Measurements from ENCODE around the gene TTC39C. TPM values are rescaled to one million over a fixed set of nuclear protein-coding genes. Genes with fewer than 3 reads are reported as not detected.

The TTC39C gene
- total and polyA plus RNA-seq, 2 experiments from 2014 or later, result 23.9 to 41.6 TPM

- Histone ChIP-seq H3K27me3 (no peaks in the 10 kb centered on the region), H3K27ac (no peak overlapping the region), H3K9me3 (ENCODE audit: low read depth) (no peaks in the 10 kb centered on the region), H2AFZ (no peak overlapping the region), H3K36me3 (replicated peaks; ENCODE audit: insufficient read depth, low read depth) (no peaks in the 10 kb centered on the region), H3K9me2 (replicated peaks; ENCODE audit: insufficient read depth) (no peaks in the 10 kb centered on the region), H3K4me3 (no peak overlapping the region), H4K20me1 (ENCODE audit: insufficient read depth, poor library complexity, severe bottlenecking) (no peaks in the 10 kb centered on the region), H3K4me2 (no peak overlapping the region), H3K4me1 (ENCODE audit: insufficient read depth) (no peaks in the 10 kb centered on the region), H3K79me2 (no peaks in the 10 kb centered on the region)
- TF ChIP-seq CTCF (IDR thresholded peaks at IDR 0.05; ENCODE audit: poor library complexity) (no peak), EZH2 (IDR thresholded peaks at IDR 0.05; ENCODE audit: borderline replicate concordance) (no peak), EZH2phosphoT487 (IDR thresholded peaks at IDR 0.05; ENCODE audit: low read depth, severe bottlenecking, unreplicated experiment) (no peak)
- no peak for DNase-seq (ENCODE audit: low spot score)
- WGBS (ENCODE audit: low lambda C conversion rate, missing lambda C conversion rate), result 82% methylated on average over 7 of the region's 7 CpGs
Observed at GRCh38 chr18:24168496-24168895, 153.9 kb downstream of the TTC39C start.

DNA sequence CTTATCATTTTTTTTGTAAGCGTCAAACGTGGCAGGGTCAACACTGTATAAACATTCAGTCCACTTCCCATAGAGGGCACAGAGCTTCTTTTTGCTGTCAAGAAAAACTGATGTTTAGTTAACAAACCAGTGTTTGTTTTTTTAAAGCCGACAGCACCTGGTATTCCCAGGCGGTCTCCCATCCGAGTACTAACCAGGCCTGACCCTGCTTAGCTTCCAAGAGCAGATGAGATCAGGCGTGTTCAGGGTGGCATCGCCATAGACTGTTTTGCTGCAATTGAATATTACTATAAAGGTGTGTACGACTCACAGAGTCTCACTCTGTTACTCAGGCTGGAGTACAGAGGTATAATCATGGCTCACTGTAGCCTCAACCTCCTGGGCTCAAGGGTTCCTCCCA lies 155.8 kb downstream of the TTC39C start:
- no peak for DNase-seq (ENCODE audit: low spot score)
- H3K79me2 ChIP-seq, result no peaks in the 10 kb centered on the region
- H3K36me3 ChIP-seq (replicated peaks; ENCODE audit: insufficient read depth, low read depth), result no peaks in the 10 kb centered on the region
- WGBS (ENCODE audit: low lambda C conversion rate, missing lambda C conversion rate), result 87% methylated on average over 8 of the region's 8 CpGs
- H3K4me3 ChIP-seq, result no peak overlapping the region
- H2AFZ ChIP-seq, result no peak overlapping the region
- no peaks in the 10 kb centered on the region for H3K9me2 ChIP-seq (replicated peaks; ENCODE audit: insufficient read depth)
- H3K4me2 ChIP-seq, result no peak overlapping the region
- no peaks in the 10 kb centered on the region for H3K27me3 ChIP-seq
- no peaks in the 10 kb centered on the region for H4K20me1 ChIP-seq (ENCODE audit: insufficient read depth, poor library complexity, severe bottlenecking)
- H3K4me1 ChIP-seq (ENCODE audit: insufficient read depth), result no peaks in the 10 kb centered on the region
- H3K9me3 ChIP-seq (ENCODE audit: low read depth), result no peaks in the 10 kb centered on the region
- no peak overlapping the region for H3K27ac ChIP-seq
- TF ChIP-seq CTCF (IDR thresholded peaks at IDR 0.05; ENCODE audit: poor library complexity), result no peak
- TF ChIP-seq EZH2 (IDR thresholded peaks at IDR 0.05; ENCODE audit: borderline replicate concordance), result no peak
- no peak for TF ChIP-seq EZH2phosphoT487 (IDR thresholded peaks at IDR 0.05; ENCODE audit: low read depth, severe bottlenecking, unreplicated experiment)

DNA sequence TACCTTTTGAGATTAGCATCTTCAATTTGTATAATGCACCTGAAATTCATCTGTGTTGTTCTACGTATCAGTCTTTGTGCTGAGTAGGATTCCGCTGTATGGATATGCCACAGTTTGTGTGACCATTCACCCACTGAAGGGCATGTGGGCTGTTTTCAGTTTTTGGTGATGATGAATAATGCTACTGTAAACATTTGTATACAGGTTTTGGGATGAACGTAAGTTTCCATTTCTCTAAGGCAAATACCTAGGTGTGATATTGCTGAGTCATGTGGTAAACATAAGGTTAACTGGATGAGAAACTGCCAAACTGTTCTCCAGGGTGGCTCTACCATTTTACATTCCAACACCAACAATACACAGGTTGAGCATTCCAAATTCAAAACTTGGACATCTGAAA lies 159.4 kb downstream of the TTC39C start:
- H3K4me2 ChIP-seq, result no peak overlapping the region
- no peak overlapping the region for H3K27ac ChIP-seq
- no peak overlapping the region for H3K4me3 ChIP-seq
- H3K36me3 ChIP-seq (replicated peaks; ENCODE audit: insufficient read depth, low read depth), result no peaks in the 10 kb centered on the region
- H2AFZ ChIP-seq, result no peak overlapping the region
- H3K79me2 ChIP-seq, result no peaks in the 10 kb centered on the region
- H3K27me3 ChIP-seq, result no peaks in the 10 kb centered on the region
- TF ChIP-seq CTCF (IDR thresholded peaks at IDR 0.05; ENCODE audit: poor library complexity) (no peak), EZH2phosphoT487 (IDR thresholded peaks at IDR 0.05; ENCODE audit: low read depth, severe bottlenecking, unreplicated experiment) (no peak), EZH2 (IDR thresholded peaks at IDR 0.05; ENCODE audit: borderline replicate concordance) (no peak)
- WGBS (ENCODE audit: low lambda C conversion rate, missing lambda C conversion rate), result 94% methylated on average over 3 of the region's 3 CpGs
- H3K9me2 ChIP-seq (replicated peaks; ENCODE audit: insufficient read depth), result no peaks in the 10 kb centered on the region
- no peaks in the 10 kb centered on the region for H3K4me1 ChIP-seq (ENCODE audit: insufficient read depth)
- no peaks in the 10 kb centered on the region for H4K20me1 ChIP-seq (ENCODE audit: insufficient read depth, poor library complexity, severe bottlenecking)
- no peak for DNase-seq (ENCODE audit: low spot score)
- no peaks in the 10 kb centered on the region for H3K9me3 ChIP-seq (ENCODE audit: low read depth)
